Aorta (tissue), 5 donors: ENCODE measurements around the gene ST7L. TPM values are rescaled to one million over a fixed set of nuclear protein-coding genes. Genes with fewer than 3 reads are reported as not detected.
"Not testable (repeated sequence)": the region's sequence is repeated elsewhere in the genome, so short reads cannot be mapped to it uniquely, and the experiment has no call there.

Experiments
- ATAC-seq: fragments of 200-7000 bp; cut with Tn5 transposase; one replicate; pipeline ENCODE4 v1.9.1; 2022; ENCODE audit warnings: moderate library complexity; ENCODE audit not compliant: low FRiP score
- DNase-seq, 2 donors: peaks; one replicate each; pipeline ENCODE4 v3.0.0-alpha.2; 2020
- H3K27ac ChIP-seq, 2 donors: one replicate each; pipeline ENCODE4 v1.5.1; 2013; ENCODE audit warnings: low read length in 2 of 2, mild to moderate bottlenecking in 2 of 2, moderate library complexity in 2 of 2, control low read depth in 1 of 2, inconsistent platforms in 1 of 2, low read depth in 1 of 2
- H3K27me3 ChIP-seq, 2 donors: one replicate each; pipeline ENCODE4 v1.6.1; 2013; ENCODE audit warnings: control low read depth in 1 of 2, low read length in 1 of 2, mild to moderate bottlenecking in 1 of 2, moderate library complexity in 1 of 2; ENCODE audit not compliant: insufficient read depth in 2 of 2, control insufficient read depth in 1 of 2
- H3K36me3 ChIP-seq, 2 donors: one replicate each; pipeline ENCODE4 v1.6.1; 2013; ENCODE audit warnings: control low read depth in 1 of 2, low read length in 1 of 2, mild to moderate bottlenecking in 1 of 2; ENCODE audit not compliant: insufficient read depth in 2 of 2, control insufficient read depth in 1 of 2
- H3K4me1 ChIP-seq, 2 donors: one replicate each; pipeline ENCODE4 v1.6.1; 2013; ENCODE audit warnings: low read length in 2 of 2, control low read depth in 1 of 2, mild to moderate bottlenecking in 1 of 2, moderate library complexity in 1 of 2; ENCODE audit not compliant: insufficient read depth in 2 of 2, control insufficient read depth in 1 of 2
- H3K4me3 ChIP-seq, 2 donors: one replicate each; pipeline ENCODE4 v1.5.1; 2013; ENCODE audit warnings: low read length in 2 of 2, control low read depth in 1 of 2, mild to moderate bottlenecking in 1 of 2
- H3K9me3 ChIP-seq: one replicate; pipeline ENCODE4 v1.6.1; 2013; ENCODE audit warnings: mild to moderate bottlenecking, low read length; ENCODE audit not compliant: control insufficient read depth
- WGBS, 2 donors: extraction: QIAGEN DNeasy Blood & Tissue Kit; methylation state at CpG; one replicate each; pipeline ENCODE4 v1.1.7; 2013; 5-methylcytosine and 5-hydroxymethylcytosine counted together
- intact Hi-C, 2 donors: fragments of 100-400 bp; cut with DNase I; formaldehyde crosslinking; loops; one replicate each; pipeline versions ENCODE4 v1.14.2 to v1.15.0; 2022
- polyA plus RNA-seq, 2 donors: library from polyadenylated mRNA; stranded (reverse); fragments of 200-250 nt; gene quantifications; one replicate each; pipeline ENCODE4 v1.2.3, GENCODE V29; 2013
- total RNA-seq, 2 donors: library from RNA; stranded (reverse); fragmentation: NEBNext Ultra II Directional; extraction: Animal tissue kit (Norgen Biotek cat#: 25700); gene quantifications; one replicate each; pipeline ENCODE4 v1.2.1, GENCODE V29; 2021
- donor health status: healthy with polysubstance abuse.
- donor health status: Bipolar disorder and iron deficiency.
- donor health status: DM: no; HTN: no; CAD: no.
- donor health status: DM: no; HTN: no; CAD: no.
- donor health status: DM: yes; HTN: yes; CAD: no.

ST7L gene
- total and polyA plus RNA-seq, 4 donors, result 9.3 to 27.3 (median 18.9) TPM

- intact Hi-C loops, result no loop called here
- H3K4me1 ChIP-seq, result peaks cover 5 to 7% of the 10 kb centered on the region in 2 donors
- DNase-seq, result no peak
Observed at GRCh38 chr1:112625696-112626095, 6.8 kb upstream of the ST7L start.

GRCh38 chr1:112624493-112624892 lies 5.6 kb upstream of the ST7L start:
- H3K27ac ChIP-seq, H3K4me3 ChIP-seq, H3K27me3 ChIP-seq, H3K9me3 ChIP-seq, intact Hi-C loops, H3K4me1 ChIP-seq, ATAC-seq, DNase-seq, H3K36me3 ChIP-seq: not testable (repeated sequence)
- 80% methylated on average over 5 of the region's 5 CpGs for WGBS, 2 donors

More at GRCh38 chr1:112625696-112626095, 6.8 kb upstream of the ST7L start:
- no peaks in the 10 kb centered on the region for H3K9me3 ChIP-seq
- WGBS, 2 donors, result 90 to 91% methylated on average over 2 of the region's 2 CpGs
- H3K4me3 ChIP-seq, result no peak overlapping the region
- no peaks in the 10 kb centered on the region for H3K27me3 ChIP-seq
- H3K27ac ChIP-seq, result peak overlapping the region in 1 of 2 donors; percentile 43
- H3K36me3 ChIP-seq, result peaks cover 0 to 3% of the 10 kb centered on the region in 2 donors
- ATAC-seq, result no peak

GRCh38 chr1:112620377-112620695 lies 1.4 kb upstream of the ST7L start:
- WGBS, 2 donors, result 0 to 1% methylated on average over 6 of the region's 6 CpGs
- intact Hi-C loops, result no loop called here
- H3K36me3 ChIP-seq, result no peaks in the 10 kb centered on the region
- no peaks in the 10 kb centered on the region for H3K27me3 ChIP-seq
- DNase-seq (no peak), ATAC-seq (no peak)
- H3K4me3 ChIP-seq, result peak overlapping the region; percentile 63 to 84
- peak overlapping the region; percentile 37 to 83 for H3K27ac ChIP-seq
- peaks cover 2 to 3% of the 10 kb centered on the region in 2 donors for H3K4me1 ChIP-seq
- no peaks in the 10 kb centered on the region for H3K9me3 ChIP-seq

GRCh38 chr1:112619518-112620376 lies 806 bp upstream of the ST7L start, which contains the start of gene CAPZA1:
TSS of gene CAPZA1 (plus strand) at chr1:112619832. CDS start at chr1:112619845, 13 bp downstream.
- 0 to 1% methylated on average over 50 of the region's 50 CpGs for WGBS, 2 donors
- Histone ChIP-seq H3K27ac (peak within 1 kb of the TSS; percentile 83 to 87), H3K4me3 (peak within 1 kb of the TSS; percentile 63 to 92), H3K27me3 (no peaks in the 10 kb centered on the region), H3K36me3 (no peaks in the 10 kb centered on the region), H3K9me3 (no peaks in the 10 kb centered on the region), H3K4me1 (peaks cover 0 to 2% of the 10 kb centered on the region in 2 donors)
- DNase-seq, result peak; percentile 94 to 97
- ATAC-seq, result peak; percentile 99
- intact Hi-C loops, result loop anchor here (1.0 to 10.0 kb wide), 6 partner anchors 53 to 255 kb away; partner anchors contain the start of genes MOV10 (in 1 of the 2), RHOC (in 1 of the 2) and WNT2B (in 1 of the 2)

GRCh38 chr1:112618114-112618720 lies 724 bp downstream of the ST7L start:
- 1 to 2% methylated on average over 12 of the region's 12 CpGs for WGBS, 2 donors
- Histone ChIP-seq H3K27ac (peak overlapping the region; percentile 75 to 87), H3K4me1 (peaks cover 0 to 2% of the 10 kb centered on the region in 2 donors), H3K4me3 (peak overlapping the region; percentile 63 to 92), H3K27me3 (no peaks in the 10 kb centered on the region), H3K9me3 (no peaks in the 10 kb centered on the region), H3K36me3 (no peaks in the 10 kb centered on the region)
- ATAC-seq (no peak), DNase-seq (no peak)
- intact Hi-C loops, result loop anchor here (5.0 to 10.0 kb wide), 5 partner anchors 54 to 253 kb away; partner anchors contain the start of genes MOV10 (in 1 of the 2), RHOC (in 1 of the 2) and WNT2B (in 1 of the 2)

GRCh38 chr1:112614460-112615065 lies 4.4 kb downstream of the ST7L start:
- Histone ChIP-seq H3K4me1 (no peaks in the 10 kb centered on the region), H3K27me3 (no peaks in the 10 kb centered on the region), H3K9me3 (no peaks in the 10 kb centered on the region), H3K36me3 (peaks cover 0 to 2% of the 10 kb centered on the region in 2 donors), H3K27ac (no peak overlapping the region), H3K4me3 (no peak overlapping the region)
- DNase-seq (no peak), ATAC-seq (no peak)
- 60% methylated on average over 6 of the region's 6 CpGs for WGBS, 2 donors
- intact Hi-C loops, result loop anchor here (5.0 to 10.0 kb wide), 5 partner anchors 58 to 250 kb away; partner anchors contain the start of genes MOV10 (in 1 of the 2), RHOC (in 1 of the 2) and WNT2B (in 1 of the 2)

GRCh38 chr1:112605633-112606327 lies 13.2 kb downstream of the ST7L start:
- Histone ChIP-seq H3K4me3 (no peak overlapping the region), H3K27ac (no peak overlapping the region), H3K27me3 (no peaks in the 10 kb centered on the region), H3K9me3 (no peaks in the 10 kb centered on the region), H3K36me3 (peaks cover 2 to 9% of the 10 kb centered on the region in 2 donors), H3K4me1 (no peaks in the 10 kb centered on the region)
- WGBS, 2 donors, result 82 to 89% methylated on average over 4 of the region's 4 CpGs
- ATAC-seq, result no peak
- intact Hi-C loops, result no loop called here
- no peak for DNase-seq

- Histone ChIP-seq H3K4me3 (no peak overlapping the region), H3K9me3 (no peaks in the 10 kb centered on the region), H3K36me3 (peaks cover 0 to 9% of the 10 kb centered on the region in 2 donors), H3K27me3 (no peaks in the 10 kb centered on the region), H3K4me1 (no peaks in the 10 kb centered on the region), H3K27ac (no peak overlapping the region)
- DNase-seq (no peak), ATAC-seq (no peak)
- intact Hi-C loops, result no loop called here
- 92 to 95% methylated on average over 1 of the region's 1 CpG for WGBS, 2 donors
Observed at GRCh38 chr1:112603541-112603940, 15.4 kb downstream of the ST7L start.
